GM12878 (cell line): ENCODE measurements around the gene DSE. TPM values are rescaled to one million over a fixed set of nuclear protein-coding genes. Genes with fewer than 3 reads are reported as not detected.

ENCODE experiments used
- ATAC-seq: fragments of 200-7000 bp; cut with Tn5 transposase; 3 replicates; pipeline ENCODE4 v1.9.1; 2020; ENCODE audit warnings: mild to moderate bottlenecking, moderate library complexity
- BruUV-seq: library from RNA; stranded (reverse); fragments of 400-500 nt; replicated peaks from 2 replicates; lab custom pipeline; 2021; lab: Mats Ljungman, UMichigan
- CTCF ChIA-PET: fragments of 300-600 bp; sonication (Branson Sonifier 250); formaldehyde crosslinking; extraction: SDS; loops from one replicate; lab custom pipeline; 2021; ENCODE audit warnings: inconsistent platforms; lab: Yijun Ruan, JAX
- POLR2A ChIA-PET: fragments of 350-600 bp; formaldehyde crosslinking; extraction: SDS; loops from one replicate; lab custom pipeline; 2021; ENCODE audit warnings: inconsistent platforms; lab: Charles Lee
- RAD21 ChIA-PET: fragments of 300-600 bp; sonication (Branson Sonifier 250); formaldehyde crosslinking; loops from one replicate; lab custom pipeline; 2023; ENCODE audit warnings: antibody characterized with exemption; ENCODE audit not compliant: unreplicated experiment; lab: Charles Lee
- SMC1A ChIA-PET: fragments of 300-600 bp; sonication (Branson Sonifier 250); formaldehyde crosslinking; loops from one replicate; lab custom pipeline; 2023; ENCODE audit not compliant: unreplicated experiment, uncharacterized antibody; lab: Charles Lee
- DNase-seq: peaks from one replicate; pipeline ENCODE4 v3.0.0-alpha.2; 2011; ENCODE audit warnings: low read depth, low spot score
- FAIRE-seq: peaks from 3 replicates; lab custom pipeline; 2011; peaks lifted over from hg19 to GRCh38; lab: Jason Lieb, UNC
- H2AFZ ChIP-seq: 2 replicates; pipeline ENCODE4 v1.6.0; 2011; ENCODE audit warnings: low read depth, low read length, control low read depth; ENCODE audit not compliant: control insufficient read depth
- H3K27ac ChIP-seq: 2 replicates; pipeline ENCODE4 v1.5.1; 2011; ENCODE audit warnings: control low read depth; ENCODE audit not compliant: control insufficient read depth, insufficient read depth
- H3K27me3 ChIP-seq, 2 experiments: replicated peaks in 1 of 2; 2 replicates each; pipeline versions ENCODE4 v1.6.0 to v1.6.1; 2011; ENCODE audit warnings: low read length in 1 of 2; ENCODE audit not compliant: control insufficient read depth in 2 of 2, insufficient read depth in 2 of 2
- H3K36me3 ChIP-seq, 2 experiments: 2 replicates each; pipeline ENCODE4 v1.5.1; 2011; ENCODE audit warnings: low read length in 1 of 2; ENCODE audit not compliant: control insufficient read depth in 2 of 2, insufficient read depth in 2 of 2
- H3K4me1 ChIP-seq: 2 replicates; pipeline ENCODE4 v1.6.1; 2011; ENCODE audit warnings: mild to moderate bottlenecking, low read length, moderate library complexity, mixed read lengths; ENCODE audit not compliant: control insufficient read depth, insufficient read depth
- H3K4me2 ChIP-seq: 2 replicates; pipeline ENCODE4 v1.6.0; 2011; ENCODE audit warnings: control low read depth; ENCODE audit not compliant: control insufficient read depth, insufficient read depth
- H3K4me3 ChIP-seq: fragments of 200-600 bp; sonication (generic); 2 replicates; pipeline ENCODE4 v1.5.1; 2016
- H3K79me2 ChIP-seq: 2 replicates; pipeline ENCODE4 v1.6.0; 2011; ENCODE audit warnings: low read length; ENCODE audit not compliant: control insufficient read depth, insufficient read depth
- H3K9ac ChIP-seq: 2 replicates; pipeline ENCODE4 v1.8.0; 2011; ENCODE audit warnings: low read length, control low read depth, mixed read lengths; ENCODE audit not compliant: control insufficient read depth, insufficient read depth
- H3K9me3 ChIP-seq: replicated peaks from 3 replicates; pipeline ENCODE4 v1.5.1; 2011; ENCODE audit warnings: mild to moderate bottlenecking, low read length; ENCODE audit not compliant: control insufficient read depth, insufficient read depth
- H4K20me1 ChIP-seq: 2 replicates; pipeline ENCODE4 v1.6.0; 2011; ENCODE audit not compliant: control insufficient read depth, insufficient read depth
- ATF7 ChIP-seq: fragments of 450-650 bp; IDR thresholded peaks from 2 replicates; pipeline ENCODE4 v1.6.1; 2016; ENCODE audit warnings: low read depth, mild to moderate bottlenecking
- FOXM1 ChIP-seq: IDR thresholded peaks from 2 replicates; pipeline ENCODE4 v1.6.1; 2012; ENCODE audit warnings: low read depth, mild to moderate bottlenecking, inconsistent platforms, low read length, moderate library complexity
- ZNF384 ChIP-seq: IDR thresholded peaks from 2 replicates; pipeline ENCODE4 v1.6.1; 2012; ENCODE audit warnings: low read depth, mild to moderate bottlenecking, low read length, improper control_type of control experiment, borderline replicate concordance
- WGBS: methylation state at CpG from one replicate; pipeline ENCODE4 v1.1.6; 2016; ENCODE audit warnings: low lambda C conversion rate; ENCODE audit not compliant: insufficient replicate concordance, insufficient coverage; ENCODE audit errors: missing lambda C conversion rate; 5-methylcytosine and 5-hydroxymethylcytosine counted together
- in situ Hi-C: fragments of 300-500 bp; cut with MboI; formaldehyde crosslinking; loops from 9 replicates; pipeline ENCODE4 v1.14.3; 2018; ENCODE audit warnings: mixed read lengths
- intact Hi-C: fragments of 100-400 bp; cut with micrococcal nuclease; formaldehyde crosslinking; loops from one replicate; pipeline ENCODE4 v1.14.2; 2022; ENCODE audit not compliant: unreplicated experiment
- polyA plus RNA-seq, 11 experiments: library from polyadenylated mRNA; depleted of rRNA in 4 of 11; unstranded in 6 of 11; stranded (reverse) in 5 of 11; fragments of >200 nt; fragmentation: Nextera tagmentation in 4 of 11; fragmentation: Illumina TruSeq in 1 of 11; extraction: Ambion mirVana in 4 of 11; extraction: Trizol in 1 of 11; gene quantifications; 1 replicate in 1 of 11; 2 replicates in 10 of 11; pipeline versions ENCODE4 v1.2.1 to v1.2.3, GENCODE V29; 2011 to 2016; ENCODE audit warnings: inconsistent platforms in 2 of 11, missing spikeins in 2 of 11, low read depth in 1 of 11
- total RNA-seq, 4 experiments: library from RNA; depleted of rRNA in 3 of 4; stranded (reverse); fragments of >200 nt in 3 of 4; fragmentation: Illumina TruSeq in 1 of 4; extraction: Trizol in 1 of 4; gene quantifications; 2 replicates each; pipeline versions ENCODE4 v1.2.1 to v1.2.3, GENCODE V29; 2013 to 2021

DSE gene
- total and polyA plus RNA-seq, 10 of the 15 experiments (the other 5 are each of a cell fraction or from before 2014, with no cell fraction given), result 12.6 to 76.4 (median 43.0) TPM

- no peak within 1 kb of the TSS; the same call in 1 of the 2 replicates for H3K9ac ChIP-seq
- POLR2A ChIA-PET, result interaction anchor here (1.1 kb wide), 1 partner anchor 67 kb away, joined by 4 read pairs; no protein-coding TSS in a partner anchor
- BruUV-seq, result no TSS peak
These were observed 90.7 kb downstream of the DSE start, which contains the start of gene CALHM6 for GRCh38 chr6:116461331-116461931. Gene CALHM6 (plus strand): TSS chr6:116461375. CDS start chr6:116461930, 555 bp downstream.

More at GRCh38 chr6:116461331-116461931, 90.7 kb downstream of the DSE start, which contains the start of gene CALHM6:
- no peaks in the 10 kb centered on the region for H3K9me3 ChIP-seq
- no peak for FAIRE-seq
- peaks cover 17% of the 10 kb centered on the region for H3K4me1 ChIP-seq
- H3K4me3 ChIP-seq, result peak within 1 kb of the TSS; percentile 63; the same call in 1 of the 2 replicates
- SMC1A ChIA-PET, result interaction anchor here (0.7 kb wide), 1 partner anchor 15 kb away, joined by 3 read pairs; no protein-coding TSS in a partner anchor
- no peaks in the 10 kb centered on the region for H3K79me2 ChIP-seq
- TF ChIP-seq ATF7 (no peak), ZNF384 (peak; percentile 51), FOXM1 (no peak)
- H3K27ac ChIP-seq, result no peak within 1 kb of the TSS
- H4K20me1 ChIP-seq, result no peaks in the 10 kb centered on the region
- H3K4me2 ChIP-seq, result peak within 1 kb of the TSS; percentile 69
- no peak for DNase-seq
- RAD21 ChIA-PET, result interaction anchor here (1.1 kb wide), 1 partner anchor 10 kb away, joined by 3 read pairs; no protein-coding TSS in a partner anchor
- WGBS, result 32% methylated on average over 13 of the region's 13 CpGs
- peak within 1 kb of the TSS; percentile 72 for H2AFZ ChIP-seq
- peaks cover 0 to 3% of the 10 kb centered on the region in 2 experiments; a peak in 3 of 4 replicates for H3K27me3 ChIP-seq
- in situ Hi-C loops (no loop called here), intact Hi-C loops (no loop called here)
- H3K36me3 ChIP-seq, result no peaks in the 10 kb centered on the region
- ATAC-seq, result no peak; the same call in 2 of the 3 replicates
- CTCF ChIA-PET, result interaction anchor here (1.4 to 1.5 kb wide), 2 partner anchors 18 to 173 kb away, joined by 3 to 5 read pairs; no protein-coding TSS in a partner anchor
